ENCODE data around the gene MEIS2. TPM values are rescaled to one million over a fixed set of nuclear protein-coding genes. Genes with fewer than 3 reads are reported as not detected.

Gene MEIS2
- total RNA-seq, 1 donor from 2014 or later, result 41.4 TPM

DNA sequence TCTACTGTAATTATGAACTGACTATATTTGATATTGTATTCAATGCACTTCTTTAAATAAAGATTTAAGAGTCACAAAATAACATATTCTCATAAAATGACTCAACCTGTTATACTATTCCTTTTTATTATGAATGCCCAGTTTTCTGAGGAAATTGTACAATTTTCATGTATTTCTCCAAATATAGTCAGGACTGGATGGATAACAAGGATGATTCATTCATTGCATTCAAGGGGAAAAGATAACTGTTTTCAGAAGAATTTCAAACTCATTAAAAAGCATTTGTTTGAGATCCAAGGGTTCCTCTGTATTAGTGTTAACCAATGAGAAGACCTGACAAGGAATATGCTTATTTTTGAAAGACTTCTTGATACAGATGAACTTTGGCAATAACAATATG, 163.7 kb downstream of the MEIS2 start:
- DNase-seq (ENCODE audit: low spot score), result no peak

DNA sequence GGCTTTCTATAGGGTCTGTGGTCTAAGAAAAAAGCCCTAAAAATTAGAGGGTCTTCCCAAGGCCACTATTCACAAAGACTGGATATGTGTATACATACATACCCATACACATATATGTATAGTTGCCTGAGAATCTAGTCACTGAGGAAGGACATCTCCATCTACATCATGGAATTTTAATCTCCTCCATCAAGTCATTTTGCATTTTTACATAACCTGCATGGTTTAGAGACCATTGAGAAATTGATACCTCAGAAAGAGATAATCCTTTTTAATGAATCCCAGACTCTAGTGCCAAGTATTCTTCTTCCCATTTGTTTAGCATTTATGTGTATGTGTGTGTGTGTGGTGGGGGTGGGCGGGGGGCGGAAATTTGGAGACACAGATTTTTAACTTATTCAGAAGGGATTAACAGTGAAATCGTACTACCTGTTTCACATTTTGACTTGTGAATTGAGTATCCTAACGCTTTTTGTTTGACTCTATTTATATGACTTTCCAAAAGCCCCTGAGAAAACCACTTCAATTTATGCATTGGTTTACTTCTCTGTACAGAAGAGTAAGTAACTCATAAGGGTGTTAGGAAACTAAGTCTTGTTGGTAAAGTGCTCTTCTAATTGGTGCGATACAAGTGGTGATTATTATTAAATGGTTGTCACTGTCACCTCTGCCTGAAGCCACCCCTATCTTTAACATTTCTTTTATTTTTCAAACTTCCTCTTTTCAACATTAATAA, 166.9 kb downstream of the MEIS2 start:
- DNase-seq (ENCODE audit: low spot score), result no peak

DNA sequence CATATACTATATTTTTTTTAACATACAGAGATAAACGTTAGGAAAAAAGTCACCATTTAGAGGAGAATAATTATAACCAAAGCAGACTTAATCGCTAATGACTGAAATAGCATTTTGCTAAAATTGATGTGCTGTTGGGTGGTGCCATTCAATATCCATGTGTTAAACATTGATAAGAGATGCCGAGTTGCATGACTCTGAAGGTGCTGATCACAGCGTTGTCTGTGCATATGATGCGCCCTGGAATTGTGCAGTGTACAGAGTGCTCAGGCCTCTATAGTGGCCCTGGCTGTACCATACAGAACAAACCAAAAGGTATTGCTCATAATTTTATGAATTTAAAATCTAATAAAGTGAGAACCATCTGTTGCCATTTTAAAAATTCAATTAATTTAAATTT, 168.3 kb downstream of the MEIS2 start:
- DNase-seq (ENCODE audit: low spot score), result no peak

DNA sequence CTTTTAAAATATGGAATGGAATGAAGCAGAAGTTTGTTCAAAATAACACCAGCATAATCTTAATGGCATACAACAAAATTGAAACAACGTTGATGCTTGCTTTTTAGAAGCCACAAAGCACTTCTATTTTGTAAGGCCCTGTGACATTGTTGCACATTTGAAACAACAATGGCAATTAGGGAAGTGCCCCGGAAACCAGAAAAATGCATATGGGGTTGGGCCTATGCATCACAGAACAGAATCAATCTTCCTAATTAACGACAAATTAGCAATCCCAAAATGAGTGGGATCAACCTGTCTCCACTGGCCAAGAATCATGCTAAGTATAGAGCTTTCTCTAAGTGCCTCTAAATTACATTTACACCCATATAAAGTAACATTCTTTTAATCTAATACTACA, 168.9 kb downstream of the MEIS2 start:
- no peak for DNase-seq (ENCODE audit: low spot score)

DNA sequence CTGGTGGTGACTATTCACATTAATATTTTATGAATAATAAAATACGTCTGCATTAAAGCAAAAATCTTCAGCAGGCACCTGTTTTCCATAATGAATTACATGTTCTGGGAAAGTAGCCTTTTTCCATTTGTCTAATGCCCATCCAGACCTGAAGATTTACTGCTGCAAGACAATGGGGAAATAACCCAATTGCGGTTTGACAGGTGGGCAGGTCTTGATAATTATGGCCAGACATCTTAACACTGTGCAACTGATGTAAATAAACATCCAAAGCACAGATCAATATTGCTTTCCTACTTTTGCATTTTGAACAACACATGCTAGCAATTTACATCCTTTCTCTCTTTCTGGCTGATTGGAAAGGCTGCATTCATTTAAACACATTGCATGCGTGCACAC, 173.9 kb downstream of the MEIS2 start:
- no peak for DNase-seq (ENCODE audit: low spot score)

DNA sequence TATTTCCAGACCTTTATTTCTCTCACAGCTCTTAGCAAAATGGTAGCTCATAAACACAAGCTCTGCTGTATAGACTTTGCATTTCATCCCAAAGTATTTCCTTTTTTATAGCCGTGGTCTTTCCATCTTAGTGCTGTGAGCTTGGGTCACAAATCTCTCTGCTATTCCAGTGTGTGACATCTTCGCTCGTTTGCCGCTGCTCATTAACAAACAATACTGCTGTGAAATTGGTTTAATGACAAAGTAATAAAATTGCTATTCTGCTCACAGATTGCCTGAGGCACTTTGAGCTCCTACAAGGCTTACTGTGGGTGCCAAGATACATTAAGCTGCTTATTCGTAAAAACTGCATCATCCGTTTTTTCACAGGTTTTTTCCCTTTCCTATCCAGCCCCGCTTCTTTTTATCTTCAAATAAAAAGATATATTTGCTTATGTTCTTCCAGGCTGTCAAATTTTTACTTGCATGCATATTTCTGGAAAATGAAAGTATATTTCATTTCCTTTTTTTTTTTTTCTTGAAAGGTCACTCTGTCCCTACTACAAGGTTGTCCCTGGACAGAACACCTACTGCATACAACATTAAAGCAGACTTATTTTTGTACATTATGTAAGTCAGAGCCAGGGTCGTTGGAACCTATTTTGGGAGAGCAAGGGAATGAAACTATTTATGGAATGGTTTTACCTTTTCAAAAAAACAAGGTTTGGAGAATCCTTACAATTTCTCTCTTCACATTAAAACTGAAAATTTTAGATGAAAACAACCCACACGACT, 174.5 kb downstream of the MEIS2 start:
- no peak for DNase-seq (ENCODE audit: low spot score)

DNA sequence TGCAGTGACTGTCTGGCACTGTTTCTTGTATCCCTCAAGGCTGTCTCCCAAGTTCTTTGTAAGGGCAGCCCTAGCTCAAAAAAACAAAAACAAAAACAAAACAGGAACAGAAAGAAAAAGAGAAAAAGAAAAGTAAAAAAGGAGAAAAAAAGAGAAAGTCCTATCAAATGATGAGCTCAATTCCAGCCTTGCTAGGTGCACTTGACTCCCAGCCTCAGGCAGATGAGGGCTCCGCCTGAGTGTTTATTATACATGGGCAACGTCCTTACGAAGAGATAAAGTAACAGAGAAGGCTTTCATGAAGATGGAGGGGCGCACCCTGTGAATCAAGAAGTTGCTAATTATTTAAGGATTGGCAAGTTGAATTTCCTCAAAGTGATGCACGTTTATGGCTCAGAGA, 175.3 kb downstream of the MEIS2 start:
- DNase-seq (ENCODE audit: low spot score), result no peak

DNA sequence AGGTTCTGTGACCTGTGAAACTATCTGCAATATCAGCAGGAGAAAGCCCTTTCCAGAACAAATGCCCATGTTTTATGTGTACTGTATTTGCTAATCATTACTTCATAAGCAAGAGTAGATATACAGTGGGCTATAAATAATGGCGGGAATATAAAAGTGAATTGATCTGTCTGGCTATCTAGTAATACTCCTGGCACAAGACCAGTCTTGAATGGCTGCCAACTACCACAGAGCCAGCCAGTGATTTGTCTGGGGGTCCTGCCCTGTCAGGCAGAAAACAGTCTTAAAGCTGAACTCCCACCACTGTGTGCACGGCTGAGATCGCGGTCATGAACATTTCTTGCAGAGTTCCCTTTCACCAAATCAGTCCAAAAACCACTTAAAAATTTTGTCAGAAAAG, 176.3 kb downstream of the MEIS2 start:
- no peak for DNase-seq (ENCODE audit: low spot score)

DNA sequence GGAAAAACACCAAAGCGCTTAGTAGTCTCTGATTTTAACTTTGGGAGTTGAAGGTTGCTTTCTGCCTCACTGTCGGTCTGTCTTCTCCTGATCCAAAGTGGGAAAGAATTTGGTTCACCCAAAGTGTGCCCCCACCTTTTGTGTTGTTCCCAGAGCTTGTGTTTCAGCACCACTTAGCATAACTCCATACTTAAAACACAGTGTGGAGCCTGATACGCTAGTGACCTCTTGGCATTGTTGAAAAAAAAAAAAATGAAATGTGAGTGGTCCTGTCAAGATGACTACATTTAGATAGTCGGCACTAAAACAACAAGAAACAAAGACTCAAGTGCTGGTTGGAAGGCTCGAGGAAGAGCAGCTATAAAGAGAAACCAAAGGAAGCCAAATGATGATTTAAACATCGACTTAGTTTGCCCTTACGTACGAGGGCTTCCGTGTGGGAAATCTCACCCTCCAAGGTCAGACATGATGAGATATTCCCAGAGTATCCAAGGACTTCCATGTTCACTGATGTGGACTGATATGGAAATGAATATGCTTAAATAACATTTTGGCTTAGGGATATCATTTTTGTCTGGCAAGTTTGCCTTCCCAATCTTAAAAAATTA, 178.8 kb downstream of the MEIS2 start:
- DNase-seq (ENCODE audit: low spot score), result no peak

DNA sequence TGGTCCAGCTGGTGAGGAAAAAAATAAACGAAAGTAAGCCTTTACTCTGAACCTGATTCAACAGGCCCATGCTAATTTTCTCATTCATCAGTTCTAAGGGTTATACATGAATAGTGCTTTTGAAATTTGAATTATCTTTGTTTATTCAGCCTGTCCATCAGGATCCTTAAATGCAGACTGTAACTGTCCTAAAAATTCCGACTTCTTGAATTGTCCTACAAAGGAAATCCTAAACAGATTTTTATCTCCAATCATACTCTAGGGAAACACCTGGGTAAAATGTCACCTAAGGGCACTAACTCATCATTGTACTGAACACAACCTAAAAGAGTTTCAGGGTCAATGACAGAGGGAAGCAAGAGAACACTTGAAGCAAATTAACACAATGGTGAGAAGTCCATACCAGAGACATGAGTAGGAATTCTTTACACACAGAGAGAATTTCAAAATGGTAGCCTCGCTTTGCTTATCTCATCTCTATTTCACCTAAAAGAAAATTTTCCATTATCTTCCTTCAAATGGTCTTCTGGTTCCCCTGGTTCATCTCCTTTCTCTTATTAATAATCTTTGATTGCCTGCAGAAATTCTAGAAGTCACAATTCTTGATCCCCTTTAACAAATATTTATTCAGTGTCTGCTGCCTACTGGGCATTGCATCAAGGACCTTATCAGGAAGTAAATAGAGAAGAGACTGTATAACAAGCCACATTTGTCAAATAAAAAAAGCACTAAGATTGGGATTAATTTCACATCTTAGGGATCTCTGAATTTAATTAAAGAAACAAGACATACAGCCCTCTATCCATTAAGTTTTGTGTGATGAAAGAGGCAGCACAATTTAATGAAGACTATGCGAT, 182.7 kb downstream of the MEIS2 start:
- no peak for DNase-seq (ENCODE audit: low spot score)

DNA sequence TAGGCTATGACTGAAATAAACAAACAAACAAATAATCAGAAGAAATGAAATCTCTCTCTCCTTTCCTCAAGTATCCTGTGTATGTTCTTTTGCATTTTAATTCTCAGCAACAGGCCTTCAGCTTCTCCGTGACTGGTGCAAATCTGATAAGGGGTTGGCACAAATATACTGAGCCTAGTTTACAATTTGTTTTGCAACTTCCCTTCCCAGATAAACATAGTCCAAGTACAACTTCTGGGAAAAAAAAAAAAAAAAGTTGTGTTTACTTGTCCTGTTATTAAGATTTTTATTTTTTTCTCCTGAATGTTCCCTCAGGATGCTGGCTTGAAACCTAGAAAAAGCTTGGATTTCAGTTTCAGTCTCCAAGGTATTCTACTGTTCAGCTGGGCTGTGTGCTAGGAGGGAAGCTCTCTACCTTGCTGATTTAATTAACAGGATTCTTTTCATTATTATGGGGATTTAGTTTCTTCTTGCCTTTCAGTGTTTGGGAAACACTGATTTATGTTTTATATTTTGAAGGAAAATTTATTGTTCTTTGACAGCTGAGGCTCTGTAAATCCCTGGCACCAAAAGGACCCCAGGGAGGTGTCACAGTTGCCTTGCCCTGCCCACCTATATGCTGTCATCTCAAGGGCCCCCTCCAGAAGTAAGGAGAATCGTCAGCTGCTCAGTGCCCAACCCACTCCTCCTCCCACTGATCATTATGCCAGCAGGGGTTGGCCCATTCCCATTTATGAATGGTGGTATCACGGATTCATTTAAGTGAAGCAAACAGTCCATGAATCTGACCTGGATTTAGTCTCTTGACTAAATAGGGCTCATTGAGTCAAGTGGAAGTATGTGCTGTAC, 185.2 kb downstream of the MEIS2 start:
- no peak for DNase-seq (ENCODE audit: low spot score)

DNA sequence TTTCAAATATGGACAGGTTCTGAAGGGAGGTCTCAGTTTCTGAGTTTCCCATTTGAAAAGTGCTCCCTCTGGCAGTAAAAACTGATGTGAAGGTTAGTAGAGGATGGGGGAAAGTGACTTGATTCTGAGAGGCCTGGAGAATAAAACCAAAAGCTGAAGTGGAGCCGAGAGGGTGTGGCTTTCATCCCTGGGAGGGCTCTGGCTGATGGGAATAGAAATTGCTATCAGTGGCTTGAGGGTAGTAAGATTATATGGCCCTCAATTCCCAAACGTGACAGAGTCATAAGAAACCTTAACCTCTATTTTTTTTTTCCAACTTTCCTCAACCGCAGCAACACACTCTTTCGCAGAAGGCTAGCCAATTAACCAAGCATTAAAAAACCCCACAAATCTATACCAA, 185.9 kb downstream of the MEIS2 start:
- DNase-seq (ENCODE audit: low spot score), result no peak

DNA sequence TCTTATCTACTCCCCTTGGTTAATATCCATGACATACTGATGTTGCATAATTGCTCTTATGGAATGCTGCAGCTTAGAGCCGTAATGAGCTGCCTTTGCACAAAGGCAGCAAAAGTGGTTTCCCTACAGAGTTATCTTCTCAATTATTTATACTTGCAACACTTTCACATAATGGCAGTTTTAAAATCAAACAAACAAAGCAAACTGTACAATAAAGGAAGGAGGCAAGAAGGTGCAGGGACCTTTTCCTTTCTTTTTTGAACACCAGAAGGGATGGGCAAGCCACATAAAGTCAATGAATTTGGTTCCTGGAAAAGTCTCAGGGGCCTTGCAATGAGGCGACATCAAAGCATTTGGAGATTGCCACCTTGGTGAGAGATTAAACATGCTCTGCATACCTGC, 188.0 kb downstream of the MEIS2 start:
- no peak for DNase-seq (ENCODE audit: low spot score)

DNA sequence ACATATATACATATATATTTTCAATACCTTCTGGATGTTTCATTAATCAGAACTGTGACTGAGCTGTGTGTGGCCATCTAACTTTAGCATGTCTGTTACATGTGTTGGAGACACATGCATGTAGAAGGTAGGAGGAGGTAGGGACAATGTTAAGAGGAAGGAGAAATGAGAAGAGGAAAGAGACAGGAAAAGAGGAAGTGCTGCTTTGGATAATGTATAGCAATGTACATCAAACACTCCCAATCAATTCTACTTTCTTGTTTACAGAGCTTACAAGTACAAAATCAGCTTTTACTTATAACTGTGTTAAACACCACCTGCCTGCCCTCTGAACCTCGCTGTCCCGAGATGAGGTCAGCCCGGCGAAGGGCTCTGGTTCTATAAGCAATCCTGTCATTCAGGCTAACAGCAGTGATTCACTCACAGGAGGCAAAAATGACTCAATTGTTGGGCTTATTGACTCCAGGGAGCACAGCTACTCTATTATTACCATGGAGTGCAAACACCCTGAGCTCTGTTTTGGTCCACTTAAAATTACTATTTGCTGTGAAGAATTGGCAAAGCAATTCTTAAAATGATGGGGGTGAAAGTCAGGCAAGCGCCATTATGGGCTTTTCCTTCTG, 188.9 kb downstream of the MEIS2 start:
- DNase-seq (ENCODE audit: low spot score), result no peak

DNA sequence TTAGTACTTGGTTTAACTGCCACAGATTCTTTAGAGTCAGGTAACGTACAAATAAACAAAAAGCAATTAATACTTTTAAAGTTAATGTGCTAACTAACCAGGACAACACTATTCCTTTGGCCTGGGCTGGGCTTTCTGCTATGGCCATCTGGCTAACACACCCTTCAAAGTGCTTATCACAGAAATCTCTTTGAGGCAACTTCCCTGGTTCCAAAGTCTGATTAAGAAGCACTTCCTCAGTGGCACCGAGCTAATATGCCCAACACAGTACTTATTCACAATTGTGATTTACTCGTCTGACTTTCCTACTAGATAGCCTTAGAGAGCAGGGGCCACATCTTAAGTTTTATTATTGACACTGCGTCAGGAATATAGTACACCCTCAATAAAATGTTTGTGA, 191.4 kb downstream of the MEIS2 start:
- no peak for DNase-seq (ENCODE audit: low spot score)

DNA sequence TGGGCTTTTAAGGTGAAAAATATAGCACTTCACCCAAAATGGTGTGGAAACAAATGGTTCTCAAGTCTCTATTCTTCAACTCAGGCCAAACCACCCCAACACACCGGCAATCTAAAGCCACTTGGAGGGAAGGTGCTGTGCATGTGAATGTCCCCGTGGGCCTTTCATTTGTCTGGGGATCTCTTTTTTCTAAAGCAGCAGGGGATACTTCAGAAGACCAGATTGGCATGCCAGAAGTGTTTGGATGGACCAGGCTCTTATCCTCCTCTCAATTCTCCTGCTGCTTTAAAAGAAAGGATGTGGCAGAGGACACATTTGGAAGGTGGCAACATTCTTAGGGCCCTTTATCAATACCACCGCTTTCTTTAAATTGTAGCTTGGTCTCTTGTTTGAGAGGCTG, 193.1 kb downstream of the MEIS2 start:
- no peak for DNase-seq (ENCODE audit: low spot score)

DNA sequence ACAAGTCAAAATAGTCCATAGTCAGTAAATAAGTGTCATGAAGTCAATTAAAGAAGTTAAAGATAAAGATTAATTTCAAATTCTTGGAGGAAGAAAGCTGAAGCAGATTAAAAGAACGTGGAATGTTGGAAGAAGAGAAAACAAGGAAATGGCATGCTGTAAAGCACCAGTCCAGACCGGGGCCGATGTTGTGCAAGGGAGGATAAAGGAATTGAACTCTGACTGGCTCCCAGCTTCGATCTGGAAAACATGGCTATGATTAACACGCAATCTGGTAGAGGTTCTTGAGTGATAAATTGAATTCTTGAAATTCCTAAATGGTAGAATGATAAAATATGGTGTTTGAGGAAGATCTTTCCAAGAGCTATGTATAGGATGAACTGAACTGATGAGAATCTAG, 194.4 kb downstream of the MEIS2 start:
- peak; percentile 65 for DNase-seq (ENCODE audit: low spot score)

DNA sequence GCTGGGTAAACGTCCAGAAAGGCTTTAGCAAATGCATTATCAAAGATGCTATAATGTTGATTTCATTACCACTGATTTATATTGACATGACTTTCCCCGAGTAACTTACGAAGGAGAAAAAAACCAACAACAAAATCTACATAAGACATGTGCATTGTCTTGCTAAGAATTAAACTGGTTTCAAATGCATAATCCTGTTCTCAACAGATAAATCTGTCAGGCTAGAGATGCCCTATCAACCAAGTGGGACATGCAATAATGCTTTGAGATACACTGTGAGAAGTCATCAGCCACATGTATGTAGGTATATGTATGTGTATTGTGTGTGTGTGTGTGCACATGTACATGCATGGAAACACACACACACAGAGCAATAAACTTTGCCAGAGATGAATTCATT, 195.6 kb downstream of the MEIS2 start:
- no peak for DNase-seq (ENCODE audit: low spot score)

DNA sequence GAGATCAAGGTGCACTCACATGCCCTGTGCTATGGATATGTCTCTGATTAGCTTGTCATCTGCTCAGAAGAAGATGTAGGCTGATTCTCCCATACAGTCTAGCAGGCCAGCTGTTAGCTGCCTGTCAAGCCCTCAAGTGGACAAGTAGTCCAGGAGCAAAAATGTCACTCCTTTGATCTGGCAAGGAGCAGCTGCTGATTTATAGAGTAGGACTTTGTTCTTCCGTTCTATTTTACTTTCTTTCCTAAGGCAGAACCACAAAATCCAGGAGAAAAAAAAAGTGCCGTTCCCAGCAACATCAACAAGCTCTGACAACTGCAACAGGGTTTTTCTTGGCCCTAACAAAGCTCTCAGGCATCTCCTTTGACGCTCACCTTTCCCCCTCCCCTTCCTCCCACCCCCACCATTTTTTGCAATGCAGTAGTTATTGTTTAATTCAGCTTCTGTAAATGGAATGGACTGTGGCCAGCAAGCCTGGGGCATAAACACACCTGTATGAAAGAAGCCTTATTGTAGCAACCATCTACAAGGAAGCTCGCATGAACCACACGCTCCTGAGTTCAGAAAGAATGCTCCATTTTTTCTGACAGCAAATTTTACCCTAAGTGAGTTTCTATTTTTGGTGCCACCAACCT, 196.3 kb downstream of the MEIS2 start:
- DNase-seq (ENCODE audit: low spot score), result peak; percentile 35

DNA sequence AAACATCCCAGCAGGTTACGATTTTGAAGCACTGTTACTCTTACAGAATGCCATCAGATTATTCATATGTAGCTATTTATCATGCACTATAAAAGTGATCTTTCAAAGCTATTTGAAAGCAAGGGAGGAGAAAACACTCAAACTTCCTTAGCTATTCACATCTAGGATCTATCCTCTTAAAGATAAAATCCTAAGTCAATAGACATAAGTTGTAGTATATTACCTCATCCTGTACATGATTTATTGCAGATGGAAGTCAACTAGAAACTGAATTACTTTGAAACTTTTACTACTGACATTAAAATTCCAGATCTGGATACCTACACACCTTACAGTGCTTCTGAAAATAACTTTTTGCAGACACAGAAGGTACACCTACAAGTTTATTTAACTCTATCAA, 197.2 kb downstream of the MEIS2 start:
- DNase-seq (ENCODE audit: low spot score), result no peak

Measured in mucosa of gallbladder (tissue), 1 donor.